ENCODE results near the gene SLC48A1.

Gene SLC48A1

DNA sequence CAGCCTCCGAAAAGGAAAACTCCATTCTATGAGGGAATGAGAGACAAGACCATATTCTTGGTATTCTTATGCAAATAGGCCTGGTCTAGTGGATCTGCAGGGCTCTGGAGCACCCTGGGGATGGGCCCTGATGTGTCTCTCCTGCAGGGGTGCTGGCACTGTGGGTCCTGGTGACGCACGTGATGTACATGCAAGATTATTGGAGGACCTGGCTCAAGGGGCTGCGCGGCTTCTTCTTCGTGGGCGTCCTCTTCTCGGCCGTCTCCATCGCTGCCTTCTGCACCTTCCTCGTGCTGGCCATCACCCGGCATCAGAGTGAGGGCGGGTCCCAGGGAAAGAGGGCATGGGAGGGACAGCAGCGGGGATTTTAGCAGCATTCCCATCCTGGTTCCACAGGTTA lies 5.8 kb downstream of the SLC48A1 start:
- Histone ChIP-seq H3K27ac (replicated peaks) (no peak overlapping the region), H3K4me3 (replicated peaks; ENCODE audit: insufficient read depth, low read length) (no peak overlapping the region), H3K27me3 (ENCODE audit: insufficient read depth, poor library complexity, severe bottlenecking) (no peaks in the 10 kb centered on the region)
- TF ChIP-seq GABPA (IDR thresholded peaks at IDR 0.05; ENCODE audit: low read depth) (no peak), POLR2AphosphoS5 (IDR thresholded peaks at IDR 0.05; ENCODE audit: low read depth) (no peak), SPI1 (IDR thresholded peaks at IDR 0.05; ENCODE audit: borderline replicate concordance, low read depth) (no peak)
- TF ChIP-seq, protein P1, sequence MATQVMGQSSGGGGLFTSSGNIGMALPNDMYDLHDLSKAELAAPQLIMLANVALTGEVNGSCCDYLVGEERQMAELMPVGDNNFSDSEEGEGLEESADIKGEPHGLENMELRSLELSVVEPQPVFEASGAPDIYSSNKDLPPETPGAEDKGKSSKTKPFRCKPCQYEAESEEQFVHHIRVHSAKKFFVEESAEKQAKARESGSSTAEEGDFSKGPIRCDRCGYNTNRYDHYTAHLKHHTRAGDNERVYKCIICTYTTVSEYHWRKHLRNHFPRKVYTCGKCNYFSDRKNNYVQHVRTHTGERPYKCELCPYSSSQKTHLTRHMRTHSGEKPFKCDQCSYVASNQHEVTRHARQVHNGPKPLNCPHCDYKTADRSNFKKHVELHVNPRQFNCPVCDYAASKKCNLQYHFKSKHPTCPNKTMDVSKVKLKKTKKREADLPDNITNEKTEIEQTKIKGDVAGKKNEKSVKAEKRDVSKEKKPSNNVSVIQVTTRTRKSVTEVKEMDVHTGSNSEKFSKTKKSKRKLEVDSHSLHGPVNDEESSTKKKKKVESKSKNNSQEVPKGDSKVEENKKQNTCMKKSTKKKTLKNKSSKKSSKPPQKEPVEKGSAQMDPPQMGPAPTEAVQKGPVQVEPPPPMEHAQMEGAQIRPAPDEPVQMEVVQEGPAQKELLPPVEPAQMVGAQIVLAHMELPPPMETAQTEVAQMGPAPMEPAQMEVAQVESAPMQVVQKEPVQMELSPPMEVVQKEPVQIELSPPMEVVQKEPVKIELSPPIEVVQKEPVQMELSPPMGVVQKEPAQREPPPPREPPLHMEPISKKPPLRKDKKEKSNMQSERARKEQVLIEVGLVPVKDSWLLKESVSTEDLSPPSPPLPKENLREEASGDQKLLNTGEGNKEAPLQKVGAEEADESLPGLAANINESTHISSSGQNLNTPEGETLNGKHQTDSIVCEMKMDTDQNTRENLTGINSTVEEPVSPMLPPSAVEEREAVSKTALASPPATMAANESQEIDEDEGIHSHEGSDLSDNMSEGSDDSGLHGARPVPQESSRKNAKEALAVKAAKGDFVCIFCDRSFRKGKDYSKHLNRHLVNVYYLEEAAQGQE (IDR thresholded peaks at IDR 0.05; ENCODE audit: insufficient replicate concordance, low read depth): no peak
- TF ChIP-seq, protein P2, sequence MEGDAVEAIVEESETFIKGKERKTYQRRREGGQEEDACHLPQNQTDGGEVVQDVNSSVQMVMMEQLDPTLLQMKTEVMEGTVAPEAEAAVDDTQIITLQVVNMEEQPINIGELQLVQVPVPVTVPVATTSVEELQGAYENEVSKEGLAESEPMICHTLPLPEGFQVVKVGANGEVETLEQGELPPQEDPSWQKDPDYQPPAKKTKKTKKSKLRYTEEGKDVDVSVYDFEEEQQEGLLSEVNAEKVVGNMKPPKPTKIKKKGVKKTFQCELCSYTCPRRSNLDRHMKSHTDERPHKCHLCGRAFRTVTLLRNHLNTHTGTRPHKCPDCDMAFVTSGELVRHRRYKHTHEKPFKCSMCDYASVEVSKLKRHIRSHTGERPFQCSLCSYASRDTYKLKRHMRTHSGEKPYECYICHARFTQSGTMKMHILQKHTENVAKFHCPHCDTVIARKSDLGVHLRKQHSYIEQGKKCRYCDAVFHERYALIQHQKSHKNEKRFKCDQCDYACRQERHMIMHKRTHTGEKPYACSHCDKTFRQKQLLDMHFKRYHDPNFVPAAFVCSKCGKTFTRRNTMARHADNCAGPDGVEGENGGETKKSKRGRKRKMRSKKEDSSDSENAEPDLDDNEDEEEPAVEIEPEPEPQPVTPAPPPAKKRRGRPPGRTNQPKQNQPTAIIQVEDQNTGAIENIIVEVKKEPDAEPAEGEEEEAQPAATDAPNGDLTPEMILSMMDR (IDR thresholded peaks at IDR 0.05; ENCODE audit: insufficient read depth, low read length): no peak
- DNase-seq (ENCODE audit: low read depth in 1 of 2, low spot score in 1 of 2): no peak

DNA sequence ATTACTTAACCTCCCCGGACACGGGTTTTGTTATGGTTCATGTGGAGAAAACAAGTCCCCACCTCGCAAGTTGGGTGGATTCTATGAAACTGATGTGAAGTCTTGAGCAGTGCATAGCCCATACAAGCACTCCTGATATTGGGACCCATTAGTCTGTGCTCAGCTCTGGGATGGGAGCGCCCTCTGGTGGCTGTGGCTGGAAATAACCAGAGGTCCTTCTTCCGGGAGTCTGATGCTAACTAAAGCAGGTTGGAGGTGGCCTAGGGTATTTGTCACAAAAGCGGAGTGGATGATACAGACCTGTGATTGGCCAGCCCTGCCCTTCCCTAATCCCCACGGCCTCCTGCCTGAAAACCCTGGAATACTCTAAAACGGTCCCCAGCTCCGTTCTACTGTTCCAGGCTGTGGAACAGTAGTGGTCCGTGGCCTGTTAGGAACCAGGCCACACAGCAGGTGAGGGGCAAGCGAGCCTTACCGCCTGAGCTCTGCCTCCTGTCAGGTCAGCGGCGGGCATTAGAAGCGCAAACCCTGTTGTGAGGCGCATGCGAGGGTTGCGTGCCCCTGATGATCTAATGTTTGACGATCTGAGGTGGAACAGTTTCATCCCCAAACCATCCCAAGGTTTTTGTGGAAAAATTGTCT lies 6.4 kb downstream of the SLC48A1 start:
- Histone ChIP-seq H3K27me3 (ENCODE audit: insufficient read depth, poor library complexity, severe bottlenecking) (no peaks in the 10 kb centered on the region), H3K27ac (replicated peaks) (no peak overlapping the region), H3K4me3 (replicated peaks; ENCODE audit: insufficient read depth, low read length) (no peak overlapping the region)
- peak; percentile 58 to 90 for DNase-seq (ENCODE audit: low read depth in 1 of 2, low spot score in 1 of 2)
- no peak for TF ChIP-seq GABPA (IDR thresholded peaks at IDR 0.05; ENCODE audit: low read depth)
- TF ChIP-seq, protein P2 (IDR thresholded peaks at IDR 0.05; ENCODE audit: insufficient read depth, low read length): peak; percentile 94

DNA sequence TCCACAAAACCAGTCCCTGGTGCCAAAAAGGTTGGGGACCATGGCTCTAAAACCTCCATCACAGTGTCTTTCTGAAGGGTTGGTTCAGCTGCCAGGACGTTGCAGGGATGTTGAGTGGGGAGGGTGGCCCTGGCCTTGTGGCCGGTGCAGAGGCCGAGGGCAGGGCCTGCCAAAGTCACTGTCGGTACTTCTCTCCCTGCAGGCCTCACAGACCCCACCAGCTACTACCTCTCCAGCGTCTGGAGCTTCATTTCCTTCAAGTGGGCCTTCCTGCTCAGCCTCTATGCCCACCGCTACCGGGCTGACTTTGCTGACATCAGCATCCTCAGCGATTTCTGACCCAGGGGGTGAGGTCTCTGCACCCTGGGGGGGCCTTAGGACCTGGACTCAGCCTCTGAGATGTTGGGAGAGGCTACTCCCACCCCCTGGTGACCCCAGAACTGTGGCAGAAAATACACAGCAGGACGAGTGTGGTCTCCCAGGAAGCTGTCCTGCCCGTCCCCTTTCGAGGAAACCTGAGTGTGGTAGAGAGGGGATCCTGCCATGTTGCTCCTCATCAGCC lies 7.0 kb downstream of the SLC48A1 start:
- Histone ChIP-seq H3K27me3 (ENCODE audit: insufficient read depth, poor library complexity, severe bottlenecking) (no peaks in the 10 kb centered on the region), H3K27ac (replicated peaks) (no peak overlapping the region), H3K4me3 (replicated peaks; ENCODE audit: insufficient read depth, low read length) (no peak overlapping the region)
- TF ChIP-seq, protein P2 (IDR thresholded peaks at IDR 0.05; ENCODE audit: insufficient read depth, low read length): no peak
- TF ChIP-seq POLR2AphosphoS5 (IDR thresholded peaks at IDR 0.05; ENCODE audit: low read depth) (no peak), SPI1 (IDR thresholded peaks at IDR 0.05; ENCODE audit: borderline replicate concordance, low read depth) (no peak), GABPA (IDR thresholded peaks at IDR 0.05; ENCODE audit: low read depth) (no peak)
- TF ChIP-seq, protein P1 (IDR thresholded peaks at IDR 0.05; ENCODE audit: insufficient replicate concordance, low read depth): no peak
- no peak for DNase-seq (ENCODE audit: low read depth in 1 of 2, low spot score in 1 of 2)
